ENCODE results near the gene MEP1A. TPM values are rescaled to one million over a fixed set of nuclear protein-coding genes. Genes with fewer than 3 reads are reported as not detected.

Gene MEP1A
- total RNA-seq, 2 experiments from 2014 or later = not detected

- Histone ChIP-seq H3K9me3 (ENCODE audit: control insufficient read depth in 1 of 2, insufficient read depth in 1 of 2, low read length in 2 of 2) (peaks cover 0 to 4% of the 10 kb centered on the region in 2 experiments), H3K27ac (ENCODE audit: low read depth in 1 of 2, low read length in 2 of 2) (no peak overlapping the region), H3K36me3 (ENCODE audit: insufficient read depth, low read length) (no peaks in the 10 kb centered on the region), H3K27me3 (ENCODE audit: control insufficient read depth in 1 of 2, insufficient read depth in 2 of 2, low read length in 2 of 2) (no peaks in the 10 kb centered on the region), H3K4me3 (ENCODE audit: low read length) (no peak overlapping the region), H3K4me1 (ENCODE audit: insufficient read depth, low read length) (no peaks in the 10 kb centered on the region)
- H3K36me3 Mint-ChIP-seq (ENCODE audit: low read depth) = no peaks in the 10 kb centered on the region
- no peak overlapping the region for H3K27ac Mint-ChIP-seq
- ATAC-seq (ENCODE audit: poor library complexity) = no peak
- intact Hi-C loops (cut with DNase I, micrococcal nuclease) = no loop called here
- TF ChIP-seq CTCF (IDR thresholded peaks at IDR 0.05) = no peak
- DNase-seq = no peak
- ChIA-PET CTCF (no interaction called here), POLR2A (no interaction called here)
- no peaks in the 10 kb centered on the region for H3K9me3 Mint-ChIP-seq
- H3K4me3 Mint-ChIP-seq = no peak overlapping the region
- no peaks in the 10 kb centered on the region for H3K4me1 Mint-ChIP-seq (ENCODE audit: low read depth)
- H3K27me3 Mint-ChIP-seq = peaks cover 23% of the 10 kb centered on the region
Observed at GRCh38 chr6:46745973-46746372, 47.2 kb upstream of the MEP1A start.

GRCh38 chr6:46746696-46747095 is 46.5 kb upstream of the MEP1A start, which contains the start of gene ANKRD66:
Gene ANKRD66, plus strand, starts transcription at chr6:46746933. Its CDS starts 5,016 bp downstream, at chr6:46751949.
- DNase-seq (no peak), ATAC-seq (ENCODE audit: poor library complexity) (no peak)
- no peak within 1 kb of the TSS for H3K27ac Mint-ChIP-seq
- CTCF ChIA-PET = no interaction called here
- Histone ChIP-seq H3K27me3 (ENCODE audit: control insufficient read depth in 1 of 2, insufficient read depth in 2 of 2, low read length in 2 of 2) (no peaks in the 10 kb centered on the region), H3K27ac (ENCODE audit: low read depth in 1 of 2, low read length in 2 of 2) (no peak within 1 kb of the TSS), H3K36me3 (ENCODE audit: insufficient read depth, low read length) (no peaks in the 10 kb centered on the region), H3K9me3 (ENCODE audit: control insufficient read depth in 1 of 2, insufficient read depth in 1 of 2, low read length in 2 of 2) (peaks cover 0 to 4% of the 10 kb centered on the region in 2 experiments), H3K4me3 (ENCODE audit: low read length) (no peak within 1 kb of the TSS), H3K4me1 (ENCODE audit: insufficient read depth, low read length) (no peaks in the 10 kb centered on the region)
- no peaks in the 10 kb centered on the region for H3K9me3 Mint-ChIP-seq
- H3K27me3 Mint-ChIP-seq = peaks cover 28% of the 10 kb centered on the region
- no peak for TF ChIP-seq CTCF (IDR thresholded peaks at IDR 0.05)
- POLR2A ChIA-PET = no interaction called here
- H3K4me1 Mint-ChIP-seq (ENCODE audit: low read depth) = no peaks in the 10 kb centered on the region
- H3K36me3 Mint-ChIP-seq (ENCODE audit: low read depth) = no peaks in the 10 kb centered on the region
- no peak within 1 kb of the TSS for H3K4me3 Mint-ChIP-seq
- intact Hi-C loops (cut with DNase I, micrococcal nuclease) = no loop called here

- Histone ChIP-seq H3K27ac (ENCODE audit: low read depth in 1 of 2, low read length in 2 of 2) (no peak overlapping the region), H3K9me3 (ENCODE audit: control insufficient read depth in 1 of 2, insufficient read depth in 1 of 2, low read length in 2 of 2) (peaks cover 0 to 4% of the 10 kb centered on the region in 2 experiments), H3K4me1 (ENCODE audit: insufficient read depth, low read length) (no peaks in the 10 kb centered on the region), H3K4me3 (ENCODE audit: low read length) (no peak overlapping the region), H3K36me3 (ENCODE audit: insufficient read depth, low read length) (no peaks in the 10 kb centered on the region), H3K27me3 (ENCODE audit: control insufficient read depth in 1 of 2, insufficient read depth in 2 of 2, low read length in 2 of 2) (peaks cover 0 to 3% of the 10 kb centered on the region in 2 experiments)
- no peak for TF ChIP-seq CTCF (IDR thresholded peaks at IDR 0.05)
- ChIA-PET POLR2A (no interaction called here), CTCF (no interaction called here)
- ATAC-seq (ENCODE audit: poor library complexity) (no peak), DNase-seq (no peak)
- Mint-ChIP-seq H3K27ac (no peak overlapping the region), H3K36me3 (ENCODE audit: low read depth) (no peaks in the 10 kb centered on the region), H3K4me1 (ENCODE audit: low read depth) (no peaks in the 10 kb centered on the region), H3K9me3 (no peaks in the 10 kb centered on the region), H3K27me3 (peaks cover 32% of the 10 kb centered on the region), H3K4me3 (no peak overlapping the region)
- intact Hi-C loops (cut with DNase I, micrococcal nuclease) = no loop called here
Observed at GRCh38 chr6:46748940-46749503, 44.2 kb upstream of the MEP1A start.
